Lower leg skin (tissue), 4 donors: Measurements from ENCODE around the gene SLC26A11. TPM values are rescaled to one million over a fixed set of nuclear protein-coding genes. Genes with fewer than 3 reads are reported as not detected.

ENCODE experiments used
- DNase-seq, 2 donors: peaks; one replicate each; pipeline ENCODE4 v3.0.0-alpha.2; 2019; ENCODE audit warnings: low spot score in 2 of 2
- H3K4me3 ChIP-seq: fragments of 200-600 bp; sonication (generic); 2 replicates; pipeline ENCODE4 v1.5.1; 2017; ENCODE audit warnings: mild to moderate bottlenecking, low read depth; ENCODE audit not compliant: poor library complexity, severe bottlenecking
- POLR2A ChIP-seq, 2 donors: fragments of 450-650 bp; IDR thresholded peaks; one replicate each; pipeline ENCODE4 v1.6.1; 2016 to 2017; ENCODE audit warnings: antibody characterized with exemption in 2 of 2, mild to moderate bottlenecking in 1 of 2, moderate library complexity in 1 of 2
- WGBS, 2 donors: methylation state at CpG; one replicate each; pipeline ENCODE4 v1.1.5; 2018; 5-methylcytosine and 5-hydroxymethylcytosine counted together
- intact Hi-C: fragments of 100-400 bp; cut with DNase I; formaldehyde crosslinking; loops from one replicate; pipeline ENCODE4 v1.15.0; 2023; ENCODE audit warnings: low total_unique reads
- total RNA-seq, 4 donors: library from RNA; depleted of rRNA; stranded (reverse); fragments of >200 nt; gene quantifications; one replicate each; pipeline ENCODE4 v1.1.0, GENCODE V29; 2016
- TF ChIP-seq, protein P1 (sequence below), 3 donors: fragments of 450-650 bp; IDR thresholded peaks; one replicate each; pipeline ENCODE4 v1.5.1; 2016; ENCODE audit warnings: antibody characterized with exemption in 3 of 3, mild to moderate bottlenecking in 3 of 3, moderate library complexity in 2 of 3

The SLC26A11 gene
- total RNA-seq, 4 donors from 2014 or later = 20.1 to 28.1 (median 22.3) TPM

DNA sequence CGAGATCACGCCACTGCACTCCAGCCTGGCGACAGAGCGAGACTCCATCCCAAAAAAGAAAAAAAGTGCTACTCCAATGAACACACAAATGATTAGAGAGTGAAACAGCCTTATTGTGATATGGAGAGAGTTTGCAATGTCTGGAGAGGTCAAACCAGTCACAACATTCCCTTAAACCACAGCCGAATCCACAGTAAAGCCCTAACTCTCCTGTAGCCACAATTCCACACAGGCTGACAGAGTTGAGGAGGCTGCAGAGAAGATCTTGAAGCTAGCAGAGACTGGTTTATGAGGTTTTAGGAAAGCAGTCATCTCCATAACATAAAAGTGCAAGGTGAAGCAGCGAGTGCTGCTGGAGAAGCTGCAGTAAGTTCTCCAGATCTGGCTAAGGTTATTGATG is 47.2 kb downstream of the SLC26A11 start:
- intact Hi-C loops = no loop called here
- no peak overlapping the region for H3K4me3 ChIP-seq
- DNase-seq = no peak
- WGBS, 2 donors = 93 to 95% methylated on average over 6 of the region's 6 CpGs
- TF ChIP-seq, protein P1, sequence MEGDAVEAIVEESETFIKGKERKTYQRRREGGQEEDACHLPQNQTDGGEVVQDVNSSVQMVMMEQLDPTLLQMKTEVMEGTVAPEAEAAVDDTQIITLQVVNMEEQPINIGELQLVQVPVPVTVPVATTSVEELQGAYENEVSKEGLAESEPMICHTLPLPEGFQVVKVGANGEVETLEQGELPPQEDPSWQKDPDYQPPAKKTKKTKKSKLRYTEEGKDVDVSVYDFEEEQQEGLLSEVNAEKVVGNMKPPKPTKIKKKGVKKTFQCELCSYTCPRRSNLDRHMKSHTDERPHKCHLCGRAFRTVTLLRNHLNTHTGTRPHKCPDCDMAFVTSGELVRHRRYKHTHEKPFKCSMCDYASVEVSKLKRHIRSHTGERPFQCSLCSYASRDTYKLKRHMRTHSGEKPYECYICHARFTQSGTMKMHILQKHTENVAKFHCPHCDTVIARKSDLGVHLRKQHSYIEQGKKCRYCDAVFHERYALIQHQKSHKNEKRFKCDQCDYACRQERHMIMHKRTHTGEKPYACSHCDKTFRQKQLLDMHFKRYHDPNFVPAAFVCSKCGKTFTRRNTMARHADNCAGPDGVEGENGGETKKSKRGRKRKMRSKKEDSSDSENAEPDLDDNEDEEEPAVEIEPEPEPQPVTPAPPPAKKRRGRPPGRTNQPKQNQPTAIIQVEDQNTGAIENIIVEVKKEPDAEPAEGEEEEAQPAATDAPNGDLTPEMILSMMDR (IDR thresholded peaks at IDR 0.05) = no peak
- TF ChIP-seq POLR2A (IDR thresholded peaks at IDR 0.05) = no peak

- no peak for TF ChIP-seq POLR2A (IDR thresholded peaks at IDR 0.05)
- TF ChIP-seq, protein P1 (IDR thresholded peaks at IDR 0.05) = no peak
- 73 to 88% methylated on average over 4 of the region's 4 CpGs for WGBS, 2 donors
- DNase-seq = no peak
- intact Hi-C loops = no loop called here
- H3K4me3 ChIP-seq = no peak overlapping the region
These were observed 48.2 kb downstream of the SLC26A11 start for GRCh38 chr17:80268427-80268826.

DNA sequence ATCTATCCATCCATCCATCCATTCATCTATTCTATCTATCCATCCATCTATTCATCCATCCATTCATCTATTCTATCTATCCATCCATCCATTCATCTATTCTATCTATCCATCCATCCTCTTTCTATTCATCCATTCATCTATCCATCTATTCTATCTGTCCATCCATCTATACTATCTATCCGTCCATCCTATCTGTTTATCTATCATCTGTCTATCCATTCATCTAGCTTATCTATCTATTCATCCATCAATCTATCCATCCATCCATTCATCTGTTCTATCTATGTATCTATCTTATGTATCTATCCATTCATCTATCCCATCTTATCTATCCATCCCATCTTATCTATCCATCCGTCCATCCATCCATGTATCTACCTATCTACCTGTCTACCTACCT is 49.2 kb downstream of the SLC26A11 start:
- DNase-seq = no peak
- WGBS, 2 donors = 45 to 90% methylated on average over 2 of the region's 2 CpGs
- TF ChIP-seq, protein P1 (IDR thresholded peaks at IDR 0.05) = no peak
- no peak for TF ChIP-seq POLR2A (IDR thresholded peaks at IDR 0.05)
- intact Hi-C loops = no loop called here
- H3K4me3 ChIP-seq = no peak overlapping the region

GRCh38 chr17:80270104-80270503 is 49.9 kb downstream of the SLC26A11 start:
- 87 to 92% methylated on average over 10 of the region's 10 CpGs for WGBS, 2 donors
- intact Hi-C loops = no loop called here

GRCh38 chr17:80270836-80271235 is 50.6 kb downstream of the SLC26A11 start:
- DNase-seq = no peak
- intact Hi-C loops = no loop called here
- 73 to 85% methylated on average over 4 of the region's 4 CpGs for WGBS, 2 donors
- no peak overlapping the region for H3K4me3 ChIP-seq
- no peak for TF ChIP-seq POLR2A (IDR thresholded peaks at IDR 0.05)
- TF ChIP-seq, protein P1 (IDR thresholded peaks at IDR 0.05) = no peak

More at GRCh38 chr17:80270104-80270503, 49.9 kb downstream of the SLC26A11 start:
- DNase-seq = no peak
- TF ChIP-seq, protein P1 (IDR thresholded peaks at IDR 0.05) = no peak
- TF ChIP-seq POLR2A (IDR thresholded peaks at IDR 0.05) = no peak
- H3K4me3 ChIP-seq = no peak overlapping the region

- TF ChIP-seq, protein P1 (IDR thresholded peaks at IDR 0.05) = no peak
- TF ChIP-seq POLR2A (IDR thresholded peaks at IDR 0.05) = no peak
- 88 to 93% methylated on average over 10 of the region's 10 CpGs for WGBS, 2 donors
These were observed 52.1 kb downstream of the SLC26A11 start for GRCh38 chr17:80272366-80272765.

More at GRCh38 chr17:80272366-80272765, 52.1 kb downstream of the SLC26A11 start:
- no peak overlapping the region for H3K4me3 ChIP-seq
- intact Hi-C loops = no loop called here
- DNase-seq = no peak
